MM.1S (cell line): ENCODE measurements around the gene NCAPD3.

ENCODE experiments used
- DNase-seq: peaks from one replicate; pipeline ENCODE4 v3.0.0-alpha.2; 2015
- H2AFZ ChIP-seq: fragments of 300-600 bp; sonication (generic); 2 replicates; pipeline ENCODE4 v1.6.0; 2016; ENCODE audit warnings: antibody characterized with exemption, low read length
- H3F3A ChIP-seq: fragments of 300-600 bp; sonication (generic); 2 replicates; pipeline ENCODE4 v1.6.1; 2016; ENCODE audit warnings: mild to moderate bottlenecking, antibody characterized with exemption, low read length, moderate library complexity, mixed read lengths; ENCODE audit not compliant: insufficient read depth
- H3K27ac ChIP-seq: fragments of 300-600 bp; sonication (generic); 2 replicates; pipeline ENCODE4 v1.5.1; 2016; ENCODE audit warnings: mild to moderate bottlenecking, low read length
- H3K27me3 ChIP-seq: fragments of 300-600 bp; sonication (generic); replicated peaks from 2 replicates; pipeline ENCODE4 v1.6.0; 2016; ENCODE audit warnings: low read length; ENCODE audit not compliant: insufficient read depth
- H3K36me3 ChIP-seq: fragments of 300-600 bp; sonication (generic); replicated peaks from 2 replicates; pipeline ENCODE4 v1.6.1; 2016; ENCODE audit warnings: mild to moderate bottlenecking, low read length, mixed read lengths; ENCODE audit not compliant: insufficient read depth
- H3K4me1 ChIP-seq: fragments of 300-600 bp; sonication (generic); 2 replicates; pipeline ENCODE4 v1.6.1; 2016; ENCODE audit warnings: low read length, mixed read lengths
- H3K4me2 ChIP-seq: fragments of 300-600 bp; sonication (generic); 2 replicates; pipeline ENCODE4 v1.6.0; 2016; ENCODE audit warnings: low read depth, low read length
- H3K4me3 ChIP-seq: fragments of 300-600 bp; sonication (generic); 2 replicates; pipeline ENCODE4 v1.5.1; 2016; ENCODE audit warnings: low read length, mixed read lengths
- H3K79me2 ChIP-seq: fragments of 300-600 bp; sonication (generic); 2 replicates; pipeline ENCODE4 v1.6.1; 2016; ENCODE audit warnings: mixed run types, low read length, mixed read lengths
- H3K9ac ChIP-seq: fragments of 300-600 bp; sonication (generic); 2 replicates; pipeline ENCODE4 v1.6.1; 2016; ENCODE audit warnings: low read length, mixed read lengths
- H3K9me2 ChIP-seq: fragments of 300-600 bp; sonication (generic); replicated peaks from 2 replicates; pipeline ENCODE4 v1.6.1; 2016; ENCODE audit warnings: mild to moderate bottlenecking, low read length, mixed read lengths; ENCODE audit not compliant: insufficient read depth
- H3K9me3 ChIP-seq: fragments of 300-600 bp; sonication (generic); replicated peaks from 2 replicates; pipeline ENCODE4 v1.6.1; 2016; ENCODE audit warnings: mild to moderate bottlenecking, low read length, mixed read lengths; ENCODE audit not compliant: insufficient read depth
- H4K20me1 ChIP-seq: fragments of 300-600 bp; sonication (generic); 2 replicates; pipeline ENCODE4 v1.6.1; 2016; ENCODE audit warnings: mild to moderate bottlenecking, low read length, moderate library complexity, mixed read lengths; ENCODE audit not compliant: insufficient read depth
- EZH2 ChIP-seq: fragments of 300-600 bp; sonication (generic); optimal IDR thresholded peaks from 2 replicates; pipeline ENCODE3; 2017; ENCODE audit warnings: low read depth, mild to moderate bottlenecking, antibody characterized with exemption, low read length, mixed read lengths
- EZH2phosphoT487 ChIP-seq: fragments of 300-600 bp; sonication (generic); IDR thresholded peaks from 2 replicates; pipeline ENCODE4 v1.6.1; 2018; ENCODE audit warnings: antibody characterized with exemption, low read length
- TF ChIP-seq, protein P1 (sequence below): fragments of 300-600 bp; sonication (generic); IDR thresholded peaks from 2 replicates; pipeline ENCODE4 v1.5.1; 2016; ENCODE audit warnings: antibody characterized with exemption, low read length, mixed read lengths

NCAPD3 gene

DNA sequence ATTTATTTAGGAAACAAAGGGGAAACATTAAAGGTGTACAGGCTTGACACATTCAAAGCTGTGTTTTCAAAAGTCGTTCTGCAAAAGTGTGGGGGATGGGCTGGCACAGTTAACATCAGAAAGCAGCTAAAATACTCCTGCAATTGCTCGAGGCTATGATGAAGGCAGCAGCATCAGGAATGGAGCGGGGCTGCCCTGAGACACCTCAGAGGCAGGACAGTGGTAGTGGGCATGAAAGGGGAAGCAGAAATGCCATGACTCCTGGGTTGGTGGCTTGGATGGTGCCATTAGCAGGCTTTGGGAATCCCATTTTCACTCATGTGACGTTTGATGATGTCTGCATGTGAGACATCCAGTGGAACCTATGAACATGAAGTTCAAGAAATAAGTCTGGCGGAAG is 646 bp downstream of the NCAPD3 start:
- Histone ChIP-seq H3K9me3 (no peaks in the 10 kb centered on the region), H3K9ac (peak overlapping the region; percentile 96), H3K27ac (peak overlapping the region; percentile 90; the same call in 1 of the 2 replicates), H3K27me3 (no peaks in the 10 kb centered on the region), H3K79me2 (peaks cover 88% of the 10 kb centered on the region), H3K4me1 (peaks cover 32% of the 10 kb centered on the region), H4K20me1 (no peaks in the 10 kb centered on the region), H3K4me3 (peak overlapping the region; percentile 95), H3K36me3 (no peaks in the 10 kb centered on the region; the same call in 1 of the 2 replicates), H3K4me2 (peak overlapping the region; percentile 74), H3F3A (peaks cover 3% of the 10 kb centered on the region; the same call in 1 of the 2 replicates), H2AFZ (peak overlapping the region; percentile 36; the same call in 1 of the 2 replicates), H3K9me2 (no peaks in the 10 kb centered on the region)
- no peak for DNase-seq
- TF ChIP-seq EZH2 (no peak), EZH2phosphoT487 (no peak)
- TF ChIP-seq, protein P1, sequence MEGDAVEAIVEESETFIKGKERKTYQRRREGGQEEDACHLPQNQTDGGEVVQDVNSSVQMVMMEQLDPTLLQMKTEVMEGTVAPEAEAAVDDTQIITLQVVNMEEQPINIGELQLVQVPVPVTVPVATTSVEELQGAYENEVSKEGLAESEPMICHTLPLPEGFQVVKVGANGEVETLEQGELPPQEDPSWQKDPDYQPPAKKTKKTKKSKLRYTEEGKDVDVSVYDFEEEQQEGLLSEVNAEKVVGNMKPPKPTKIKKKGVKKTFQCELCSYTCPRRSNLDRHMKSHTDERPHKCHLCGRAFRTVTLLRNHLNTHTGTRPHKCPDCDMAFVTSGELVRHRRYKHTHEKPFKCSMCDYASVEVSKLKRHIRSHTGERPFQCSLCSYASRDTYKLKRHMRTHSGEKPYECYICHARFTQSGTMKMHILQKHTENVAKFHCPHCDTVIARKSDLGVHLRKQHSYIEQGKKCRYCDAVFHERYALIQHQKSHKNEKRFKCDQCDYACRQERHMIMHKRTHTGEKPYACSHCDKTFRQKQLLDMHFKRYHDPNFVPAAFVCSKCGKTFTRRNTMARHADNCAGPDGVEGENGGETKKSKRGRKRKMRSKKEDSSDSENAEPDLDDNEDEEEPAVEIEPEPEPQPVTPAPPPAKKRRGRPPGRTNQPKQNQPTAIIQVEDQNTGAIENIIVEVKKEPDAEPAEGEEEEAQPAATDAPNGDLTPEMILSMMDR: no peak

DNA sequence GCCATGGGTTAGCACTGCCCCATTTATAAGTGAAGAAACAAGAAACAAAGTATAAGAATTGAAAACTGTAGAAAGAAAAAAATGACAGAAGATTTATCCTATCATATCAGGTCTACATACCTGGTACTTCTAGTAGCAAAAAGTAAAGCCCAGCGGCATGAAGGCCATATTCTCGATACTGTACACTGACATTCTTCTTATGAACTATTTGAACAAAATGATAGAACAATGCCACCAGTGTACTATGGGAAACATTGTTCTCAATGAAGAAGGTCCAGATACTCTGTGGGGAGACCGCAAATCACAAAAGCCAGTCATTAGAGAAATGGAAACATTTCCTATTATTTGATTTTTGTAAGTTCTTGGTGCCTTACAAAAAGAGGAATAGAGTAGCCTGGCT is 7.0 kb downstream of the NCAPD3 start:
- Histone ChIP-seq H3K4me1 (peaks cover 14% of the 10 kb centered on the region), H3K36me3 (no peaks in the 10 kb centered on the region; the same call in 1 of the 2 replicates), H3K9ac (no peak overlapping the region), H3K27ac (no peak overlapping the region), H2AFZ (no peak overlapping the region), H3K9me2 (no peaks in the 10 kb centered on the region), H3F3A (no peaks in the 10 kb centered on the region; the same call in 1 of the 2 replicates), H3K27me3 (no peaks in the 10 kb centered on the region), H3K4me3 (no peak overlapping the region), H4K20me1 (peaks cover 22% of the 10 kb centered on the region; the same call in 1 of the 2 replicates), H3K79me2 (peaks cover 97% of the 10 kb centered on the region), H3K4me2 (no peak overlapping the region), H3K9me3 (no peaks in the 10 kb centered on the region)
- DNase-seq: no peak
- TF ChIP-seq EZH2phosphoT487: no peak
- no peak for TF ChIP-seq EZH2
- TF ChIP-seq, protein P1: no peak

DNA sequence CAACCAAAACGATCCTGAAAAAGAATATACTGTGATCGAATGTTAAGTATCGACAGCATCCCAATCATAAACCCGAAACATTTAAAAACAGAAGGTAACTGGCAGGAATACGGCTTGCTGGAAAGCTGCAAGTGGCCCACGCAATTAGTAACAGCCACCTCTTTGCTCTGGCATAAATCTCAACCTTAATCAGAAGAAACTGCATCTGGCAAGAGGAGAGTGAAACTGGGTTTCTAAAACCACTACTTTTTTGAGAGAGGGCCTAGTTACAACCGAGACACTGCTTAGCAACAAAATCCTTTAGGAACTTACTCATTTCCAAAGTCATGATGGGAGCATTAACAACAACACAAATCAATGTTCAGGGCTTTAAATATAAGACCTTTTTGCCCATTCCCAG is 7.9 kb downstream of the NCAPD3 start:
- TF ChIP-seq EZH2 (no peak), EZH2phosphoT487 (no peak)
- TF ChIP-seq, protein P1: no peak
- Histone ChIP-seq H3K36me3 (no peaks in the 10 kb centered on the region; the same call in 1 of the 2 replicates), H2AFZ (no peak overlapping the region), H4K20me1 (peaks cover 24% of the 10 kb centered on the region; the same call in 1 of the 2 replicates), H3K4me3 (no peak overlapping the region), H3K4me1 (peaks cover 11% of the 10 kb centered on the region), H3K4me2 (peak overlapping the region; percentile 0; the same call in 1 of the 2 replicates), H3F3A (no peaks in the 10 kb centered on the region; the same call in 1 of the 2 replicates), H3K27ac (peak overlapping the region; percentile 22; the same call in 1 of the 2 replicates), H3K9me2 (no peaks in the 10 kb centered on the region), H3K9me3 (no peaks in the 10 kb centered on the region), H3K79me2 (peaks cover 97% of the 10 kb centered on the region), H3K27me3 (no peaks in the 10 kb centered on the region), H3K9ac (no peak overlapping the region)
- DNase-seq: peak; percentile 11
